Neural crest cell (in vitro differentiated cells): ENCODE results near the gene GNAO1. TPM values are rescaled to one million over a fixed set of nuclear protein-coding genes. Genes with fewer than 3 reads are reported as not detected.

Source experiments
- DNase-seq: peaks from one replicate; pipeline ENCODE4 v3.0.0; 2021; ENCODE audit warnings: low read depth, mixed read lengths, low spot score
- H3K27ac Mint-ChIP-seq: one replicate; pipeline ENCODE4 v1.8.0; 2021; ENCODE audit warnings: mild to moderate bottlenecking, mixed read lengths; ENCODE audit not compliant: unreplicated experiment
- H3K27me3 Mint-ChIP-seq: 2 replicates; pipeline ENCODE4 v1.8.0; 2021; ENCODE audit warnings: low read depth, mild to moderate bottlenecking, mixed read lengths
- H3K36me3 Mint-ChIP-seq: 2 replicates; pipeline ENCODE4 v1.8.0; 2021; ENCODE audit warnings: low read depth, mild to moderate bottlenecking, mixed read lengths
- H3K4me1 Mint-ChIP-seq: 2 replicates; pipeline ENCODE4 v1.8.0; 2021; ENCODE audit warnings: mixed read lengths
- H3K4me3 Mint-ChIP-seq: one replicate; pipeline ENCODE4 v1.8.0; 2021; ENCODE audit warnings: mild to moderate bottlenecking, mixed read lengths
- H3K9me3 Mint-ChIP-seq: 2 replicates; pipeline ENCODE4 v1.8.0; 2021; ENCODE audit warnings: mixed read lengths
- CTCF ChIP-seq: fragments of 200-600 bp; sonication (generic); conservative IDR thresholded peaks from 2 replicates; pipeline ENCODE4 v1.5.0; 2021; ENCODE audit warnings: antibody characterized with exemption, mild to moderate bottlenecking
- total RNA-seq: library from RNA; stranded (reverse); gene quantifications from 2 replicates; pipeline ENCODE4 v1.2.1, GENCODE V29; 2021

The GNAO1 gene
- total RNA-seq, 1 donor from 2014 or later: 22.2 TPM

DNA sequence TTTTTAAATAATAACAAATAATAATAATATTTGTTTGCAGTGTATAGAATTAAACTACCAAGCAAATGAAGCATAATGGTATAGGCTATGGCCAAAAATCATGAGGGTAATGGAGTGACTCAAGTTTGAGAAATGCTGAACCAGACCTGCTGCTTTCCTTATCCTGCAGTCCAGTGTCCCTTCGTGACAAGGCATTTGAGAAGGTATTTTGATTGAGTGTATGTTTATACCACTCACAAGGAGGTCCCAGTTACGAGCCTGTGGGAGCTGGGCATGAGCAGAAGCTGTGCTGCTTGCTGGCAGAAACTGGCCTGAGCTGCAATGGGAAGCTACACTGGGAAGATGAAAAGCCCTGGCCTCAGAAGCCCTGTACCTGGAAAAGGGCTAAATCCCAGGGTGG lies 50.3 kb downstream of the GNAO1 start:
- H3K36me3 Mint-ChIP-seq: no peaks in the 10 kb centered on the region
- H3K27me3 Mint-ChIP-seq: no peaks in the 10 kb centered on the region
- H3K27ac Mint-ChIP-seq: no peak overlapping the region
- peaks cover 2% of the 10 kb centered on the region for H3K9me3 Mint-ChIP-seq
- no peak overlapping the region for H3K4me3 Mint-ChIP-seq
- TF ChIP-seq CTCF: no peak
- peaks cover 8% of the 10 kb centered on the region for H3K4me1 Mint-ChIP-seq
- no peak for DNase-seq

DNA sequence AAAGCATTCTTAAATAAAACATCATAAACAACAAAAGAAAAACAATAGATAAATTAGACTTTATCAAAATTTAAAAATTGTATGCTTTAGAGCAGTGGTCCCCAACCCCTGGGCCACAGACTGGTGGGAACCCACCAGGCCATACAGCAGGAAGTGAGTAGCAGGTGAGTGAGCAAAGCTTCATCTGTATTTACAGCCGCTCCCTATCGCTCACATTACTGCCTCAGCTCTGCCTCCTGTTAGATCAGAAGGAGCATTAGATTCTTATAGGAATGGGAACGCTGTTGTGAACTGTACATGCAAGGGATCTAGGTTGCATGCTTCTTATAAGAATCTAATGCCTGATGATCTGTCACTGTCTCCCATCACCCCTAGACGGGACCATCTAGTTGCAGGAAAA lies 51.5 kb downstream of the GNAO1 start:
- no peak overlapping the region for H3K4me3 Mint-ChIP-seq
- peaks cover 11% of the 10 kb centered on the region for H3K4me1 Mint-ChIP-seq
- no peak overlapping the region for H3K27ac Mint-ChIP-seq
- peaks cover 2% of the 10 kb centered on the region for H3K9me3 Mint-ChIP-seq
- no peak for DNase-seq
- no peaks in the 10 kb centered on the region for H3K36me3 Mint-ChIP-seq
- no peaks in the 10 kb centered on the region for H3K27me3 Mint-ChIP-seq
- TF ChIP-seq CTCF: no peak

DNA sequence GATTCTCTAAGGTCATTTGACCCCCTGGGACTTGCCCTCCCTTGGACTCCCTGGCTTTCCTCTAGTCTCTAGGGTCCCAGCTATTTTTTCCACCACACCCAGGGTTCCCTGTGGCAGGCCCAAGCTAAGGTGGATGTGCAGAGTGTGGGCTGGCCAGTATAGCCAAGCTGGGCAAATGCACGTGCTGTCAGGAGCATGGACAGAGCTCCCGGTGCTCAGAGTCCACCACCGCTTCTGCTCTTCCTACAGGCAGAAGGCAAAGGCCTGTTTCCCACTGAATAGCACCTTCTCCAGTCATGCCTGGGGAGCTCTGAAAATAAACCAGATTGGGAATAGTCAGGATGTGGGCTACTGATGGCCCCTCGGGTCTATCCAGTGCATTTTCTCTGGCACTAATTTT lies 53.3 kb downstream of the GNAO1 start:
- Mint-ChIP-seq H3K9me3 (peaks cover 2% of the 10 kb centered on the region), H3K27ac (no peak overlapping the region), H3K27me3 (no peaks in the 10 kb centered on the region), H3K4me1 (peaks cover 11% of the 10 kb centered on the region), H3K4me3 (no peak overlapping the region), H3K36me3 (peaks cover 5% of the 10 kb centered on the region)
- no peak for DNase-seq
- no peak for TF ChIP-seq CTCF

DNA sequence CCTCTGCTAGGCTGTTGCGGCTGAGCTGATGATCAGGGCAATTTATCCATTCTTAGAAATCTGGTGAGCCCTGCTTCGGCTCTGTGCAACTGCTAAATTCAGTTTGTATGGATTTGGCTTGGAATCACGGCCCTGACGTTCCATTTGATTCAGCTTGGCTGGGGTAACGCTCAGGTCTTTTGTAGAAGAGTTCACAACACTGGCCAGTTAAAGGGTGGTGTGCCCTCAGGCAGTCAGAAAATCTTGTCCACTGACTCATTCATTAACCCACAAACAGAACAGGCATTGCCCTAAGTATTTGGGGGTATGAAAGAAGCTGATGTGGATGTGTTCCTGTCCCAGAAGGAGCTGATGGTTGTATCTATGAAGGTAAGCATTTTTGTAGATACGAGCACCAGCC lies 53.9 kb downstream of the GNAO1 start:
- Mint-ChIP-seq H3K9me3 (peaks cover 2% of the 10 kb centered on the region), H3K27me3 (no peaks in the 10 kb centered on the region), H3K27ac (no peak overlapping the region), H3K4me3 (no peak overlapping the region), H3K36me3 (peaks cover 5% of the 10 kb centered on the region), H3K4me1 (peaks cover 11% of the 10 kb centered on the region)
- DNase-seq: no peak
- no peak for TF ChIP-seq CTCF

DNA sequence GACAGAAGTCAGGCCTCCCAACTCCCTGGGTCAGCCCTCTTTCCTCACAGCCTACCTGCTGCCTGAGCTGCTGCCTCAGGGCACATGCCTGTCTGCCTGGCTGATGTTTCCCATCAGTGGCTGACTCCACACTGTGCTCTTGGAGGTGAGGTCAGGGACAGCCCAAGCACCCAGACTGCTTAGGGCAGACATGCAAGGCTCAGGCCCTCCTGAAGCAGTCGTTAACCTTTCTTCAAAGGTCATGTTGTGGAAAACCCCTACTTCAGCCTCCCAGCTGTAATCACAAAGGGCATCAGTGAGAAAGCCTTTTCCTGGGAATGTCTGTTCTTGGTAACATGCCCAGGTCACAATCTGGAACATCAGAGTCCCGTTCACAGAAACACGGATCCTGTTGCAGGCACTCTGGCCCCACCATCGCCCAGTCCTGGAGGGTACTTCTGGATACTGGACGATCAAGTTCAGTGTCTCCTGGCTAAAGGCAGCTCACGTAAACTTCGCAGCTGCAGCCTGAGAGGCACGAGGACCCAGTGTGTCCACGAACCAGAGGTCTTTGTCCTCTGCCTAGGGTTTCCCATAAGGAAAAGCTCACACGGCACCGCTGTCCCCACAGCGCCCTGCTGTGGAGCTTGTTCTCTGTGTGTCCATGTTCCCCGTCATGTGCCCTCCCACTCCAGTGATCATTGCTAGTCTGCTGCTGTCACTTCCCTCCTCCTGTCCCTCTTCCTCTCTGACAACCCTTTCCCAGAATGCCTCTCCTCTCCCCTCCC lies 54.9 kb downstream of the GNAO1 start:
- peaks cover 11% of the 10 kb centered on the region for H3K4me1 Mint-ChIP-seq
- no peaks in the 10 kb centered on the region for H3K27me3 Mint-ChIP-seq
- H3K9me3 Mint-ChIP-seq: peaks cover 2% of the 10 kb centered on the region
- no peak for TF ChIP-seq CTCF
- DNase-seq: no peak
- H3K27ac Mint-ChIP-seq: no peak overlapping the region
- peaks cover 5% of the 10 kb centered on the region for H3K36me3 Mint-ChIP-seq
- no peak overlapping the region for H3K4me3 Mint-ChIP-seq
